Measurements from ENCODE around the gene NBEAL2.

DNA sequence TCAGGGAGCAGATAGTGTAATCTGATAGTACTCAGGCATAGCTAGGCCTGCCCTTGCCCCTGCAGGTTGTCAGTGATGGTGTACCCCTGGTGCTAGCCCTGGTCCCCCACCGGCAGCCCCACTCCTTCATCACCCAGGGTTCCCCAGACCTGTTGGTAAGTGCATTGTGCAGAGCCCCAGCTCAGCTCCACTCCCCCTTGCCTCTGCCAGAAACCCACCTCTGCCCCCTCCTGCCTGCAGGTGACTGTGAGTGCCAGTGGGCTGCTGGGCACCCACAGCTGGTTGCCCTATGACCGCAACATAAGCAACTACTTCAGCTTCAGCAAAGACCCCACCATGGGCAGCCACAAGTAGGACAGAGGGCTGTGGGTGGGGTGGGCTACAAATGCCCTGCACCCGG is 27.5 kb downstream of the NBEAL2 start:
- TF ChIP-seq, protein P1, sequence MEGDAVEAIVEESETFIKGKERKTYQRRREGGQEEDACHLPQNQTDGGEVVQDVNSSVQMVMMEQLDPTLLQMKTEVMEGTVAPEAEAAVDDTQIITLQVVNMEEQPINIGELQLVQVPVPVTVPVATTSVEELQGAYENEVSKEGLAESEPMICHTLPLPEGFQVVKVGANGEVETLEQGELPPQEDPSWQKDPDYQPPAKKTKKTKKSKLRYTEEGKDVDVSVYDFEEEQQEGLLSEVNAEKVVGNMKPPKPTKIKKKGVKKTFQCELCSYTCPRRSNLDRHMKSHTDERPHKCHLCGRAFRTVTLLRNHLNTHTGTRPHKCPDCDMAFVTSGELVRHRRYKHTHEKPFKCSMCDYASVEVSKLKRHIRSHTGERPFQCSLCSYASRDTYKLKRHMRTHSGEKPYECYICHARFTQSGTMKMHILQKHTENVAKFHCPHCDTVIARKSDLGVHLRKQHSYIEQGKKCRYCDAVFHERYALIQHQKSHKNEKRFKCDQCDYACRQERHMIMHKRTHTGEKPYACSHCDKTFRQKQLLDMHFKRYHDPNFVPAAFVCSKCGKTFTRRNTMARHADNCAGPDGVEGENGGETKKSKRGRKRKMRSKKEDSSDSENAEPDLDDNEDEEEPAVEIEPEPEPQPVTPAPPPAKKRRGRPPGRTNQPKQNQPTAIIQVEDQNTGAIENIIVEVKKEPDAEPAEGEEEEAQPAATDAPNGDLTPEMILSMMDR (tag by site-specific recombination; IDR thresholded peaks at IDR 0.05): no peak
- TF ChIP-seq TCF7L2 (IDR thresholded peaks at IDR 0.05; ENCODE audit: borderline replicate concordance, low read depth, low read length) (no peak), ZNF555 (tag by site-specific recombination; conservative IDR thresholded peaks at IDR 0.05) (no peak), ZNF558 (tag by site-specific recombination; IDR thresholded peaks at IDR 0.05) (no peak), ZFP41 (tag by site-specific recombination; IDR thresholded peaks at IDR 0.05; ENCODE audit: borderline replicate concordance) (no peak), ZNF202 (tag by site-specific recombination; IDR thresholded peaks at IDR 0.05; ENCODE audit: borderline replicate concordance) (no peak), KLF1 (tag by site-specific recombination; IDR thresholded peaks at IDR 0.05) (no peak)
- TF ChIP-seq, protein P2, sequence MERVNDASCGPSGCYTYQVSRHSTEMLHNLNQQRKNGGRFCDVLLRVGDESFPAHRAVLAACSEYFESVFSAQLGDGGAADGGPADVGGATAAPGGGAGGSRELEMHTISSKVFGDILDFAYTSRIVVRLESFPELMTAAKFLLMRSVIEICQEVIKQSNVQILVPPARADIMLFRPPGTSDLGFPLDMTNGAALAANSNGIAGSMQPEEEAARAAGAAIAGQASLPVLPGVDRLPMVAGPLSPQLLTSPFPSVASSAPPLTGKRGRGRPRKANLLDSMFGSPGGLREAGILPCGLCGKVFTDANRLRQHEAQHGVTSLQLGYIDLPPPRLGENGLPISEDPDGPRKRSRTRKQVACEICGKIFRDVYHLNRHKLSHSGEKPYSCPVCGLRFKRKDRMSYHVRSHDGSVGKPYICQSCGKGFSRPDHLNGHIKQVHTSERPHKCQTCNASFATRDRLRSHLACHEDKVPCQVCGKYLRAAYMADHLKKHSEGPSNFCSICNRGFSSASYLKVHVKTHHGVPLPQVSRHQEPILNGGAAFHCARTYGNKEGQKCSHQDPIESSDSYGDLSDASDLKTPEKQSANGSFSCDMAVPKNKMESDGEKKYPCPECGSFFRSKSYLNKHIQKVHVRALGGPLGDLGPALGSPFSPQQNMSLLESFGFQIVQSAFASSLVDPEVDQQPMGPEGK (tag by site-specific recombination; IDR thresholded peaks at IDR 0.05): no peak
- TF ChIP-seq, protein P3, sequence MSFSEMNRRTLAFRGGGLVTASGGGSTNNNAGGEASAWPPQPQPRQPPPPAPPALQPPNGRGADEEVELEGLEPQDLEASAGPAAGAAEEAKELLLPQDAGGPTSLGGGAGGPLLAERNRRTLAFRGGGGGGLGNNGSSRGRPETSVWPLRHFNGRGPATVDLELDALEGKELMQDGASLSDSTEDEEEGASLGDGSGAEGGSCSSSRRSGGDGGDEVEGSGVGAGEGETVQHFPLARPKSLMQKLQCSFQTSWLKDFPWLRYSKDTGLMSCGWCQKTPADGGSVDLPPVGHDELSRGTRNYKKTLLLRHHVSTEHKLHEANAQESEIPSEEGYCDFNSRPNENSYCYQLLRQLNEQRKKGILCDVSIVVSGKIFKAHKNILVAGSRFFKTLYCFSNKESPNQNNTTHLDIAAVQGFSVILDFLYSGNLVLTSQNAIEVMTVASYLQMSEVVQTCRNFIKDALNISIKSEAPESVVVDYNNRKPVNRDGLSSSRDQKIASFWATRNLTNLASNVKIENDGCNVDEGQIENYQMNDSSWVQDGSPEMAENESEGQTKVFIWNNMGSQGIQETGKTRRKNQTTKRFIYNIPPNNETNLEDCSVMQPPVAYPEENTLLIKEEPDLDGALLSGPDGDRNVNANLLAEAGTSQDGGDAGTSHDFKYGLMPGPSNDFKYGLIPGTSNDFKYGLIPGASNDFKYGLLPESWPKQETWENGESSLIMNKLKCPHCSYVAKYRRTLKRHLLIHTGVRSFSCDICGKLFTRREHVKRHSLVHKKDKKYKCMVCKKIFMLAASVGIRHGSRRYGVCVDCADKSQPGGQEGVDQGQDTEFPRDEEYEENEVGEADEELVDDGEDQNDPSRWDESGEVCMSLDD (tag by site-specific recombination; IDR thresholded peaks at IDR 0.05): no peak
- TF ChIP-seq, protein P4, sequence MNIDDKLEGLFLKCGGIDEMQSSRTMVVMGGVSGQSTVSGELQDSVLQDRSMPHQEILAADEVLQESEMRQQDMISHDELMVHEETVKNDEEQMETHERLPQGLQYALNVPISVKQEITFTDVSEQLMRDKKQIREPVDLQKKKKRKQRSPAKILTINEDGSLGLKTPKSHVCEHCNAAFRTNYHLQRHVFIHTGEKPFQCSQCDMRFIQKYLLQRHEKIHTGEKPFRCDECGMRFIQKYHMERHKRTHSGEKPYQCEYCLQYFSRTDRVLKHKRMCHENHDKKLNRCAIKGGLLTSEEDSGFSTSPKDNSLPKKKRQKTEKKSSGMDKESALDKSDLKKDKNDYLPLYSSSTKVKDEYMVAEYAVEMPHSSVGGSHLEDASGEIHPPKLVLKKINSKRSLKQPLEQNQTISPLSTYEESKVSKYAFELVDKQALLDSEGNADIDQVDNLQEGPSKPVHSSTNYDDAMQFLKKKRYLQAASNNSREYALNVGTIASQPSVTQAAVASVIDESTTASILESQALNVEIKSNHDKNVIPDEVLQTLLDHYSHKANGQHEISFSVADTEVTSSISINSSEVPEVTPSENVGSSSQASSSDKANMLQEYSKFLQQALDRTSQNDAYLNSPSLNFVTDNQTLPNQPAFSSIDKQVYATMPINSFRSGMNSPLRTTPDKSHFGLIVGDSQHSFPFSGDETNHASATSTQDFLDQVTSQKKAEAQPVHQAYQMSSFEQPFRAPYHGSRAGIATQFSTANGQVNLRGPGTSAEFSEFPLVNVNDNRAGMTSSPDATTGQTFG (tag by site-specific recombination; IDR thresholded peaks at IDR 0.05; ENCODE audit: borderline replicate concordance): no peak
- TF ChIP-seq, protein P5, sequence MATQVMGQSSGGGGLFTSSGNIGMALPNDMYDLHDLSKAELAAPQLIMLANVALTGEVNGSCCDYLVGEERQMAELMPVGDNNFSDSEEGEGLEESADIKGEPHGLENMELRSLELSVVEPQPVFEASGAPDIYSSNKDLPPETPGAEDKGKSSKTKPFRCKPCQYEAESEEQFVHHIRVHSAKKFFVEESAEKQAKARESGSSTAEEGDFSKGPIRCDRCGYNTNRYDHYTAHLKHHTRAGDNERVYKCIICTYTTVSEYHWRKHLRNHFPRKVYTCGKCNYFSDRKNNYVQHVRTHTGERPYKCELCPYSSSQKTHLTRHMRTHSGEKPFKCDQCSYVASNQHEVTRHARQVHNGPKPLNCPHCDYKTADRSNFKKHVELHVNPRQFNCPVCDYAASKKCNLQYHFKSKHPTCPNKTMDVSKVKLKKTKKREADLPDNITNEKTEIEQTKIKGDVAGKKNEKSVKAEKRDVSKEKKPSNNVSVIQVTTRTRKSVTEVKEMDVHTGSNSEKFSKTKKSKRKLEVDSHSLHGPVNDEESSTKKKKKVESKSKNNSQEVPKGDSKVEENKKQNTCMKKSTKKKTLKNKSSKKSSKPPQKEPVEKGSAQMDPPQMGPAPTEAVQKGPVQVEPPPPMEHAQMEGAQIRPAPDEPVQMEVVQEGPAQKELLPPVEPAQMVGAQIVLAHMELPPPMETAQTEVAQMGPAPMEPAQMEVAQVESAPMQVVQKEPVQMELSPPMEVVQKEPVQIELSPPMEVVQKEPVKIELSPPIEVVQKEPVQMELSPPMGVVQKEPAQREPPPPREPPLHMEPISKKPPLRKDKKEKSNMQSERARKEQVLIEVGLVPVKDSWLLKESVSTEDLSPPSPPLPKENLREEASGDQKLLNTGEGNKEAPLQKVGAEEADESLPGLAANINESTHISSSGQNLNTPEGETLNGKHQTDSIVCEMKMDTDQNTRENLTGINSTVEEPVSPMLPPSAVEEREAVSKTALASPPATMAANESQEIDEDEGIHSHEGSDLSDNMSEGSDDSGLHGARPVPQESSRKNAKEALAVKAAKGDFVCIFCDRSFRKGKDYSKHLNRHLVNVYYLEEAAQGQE (tag by site-specific recombination; IDR thresholded peaks at IDR 0.05): no peak

Measured in HEK293 (cell line).